Naive thymus-derived CD4-positive, alpha-beta T cell (primary cell): ENCODE results near the gene NR2E1. TPM values are rescaled to one million over a fixed set of nuclear protein-coding genes. Genes with fewer than 3 reads are reported as not detected.
A peak's percentile ranks its signal among the peaks of the same experiment; 100 is the strongest.

Experiments used
- ATAC-seq: fragments of 150-1000 bp; cut with Tn5 transposase; 2 replicates; pipeline ENCODE4 v1.10.0; 2021; ENCODE audit warnings: mild to moderate bottlenecking, moderate library complexity
- CTCF ChIA-PET: fragments of 350-600 bp; sonication (Branson Sonifier 250); formaldehyde crosslinking; loops from one replicate; lab custom pipeline; 2021; ENCODE audit warnings: antibody characterized with exemption; lab: Charles Lee
- POLR2A ChIA-PET: fragments of 350-600 bp; sonication (Branson Sonifier 250); formaldehyde crosslinking; loops from one replicate; lab custom pipeline; 2021; ENCODE audit warnings: antibody characterized with exemption, inconsistent platforms; lab: Charles Lee
- DNase-seq, 9 donors: peaks; one replicate each; pipeline versions ENCODE4 v3.0.0 to v3.0.0-alpha.2; 2020 to 2022; ENCODE audit warnings: mixed read lengths in 1 of 9
- H3K27ac ChIP-seq: one replicate; pipeline ENCODE4 v1.7.0; 2013; ENCODE audit warnings: mild to moderate bottlenecking, low read depth, low read length, moderate library complexity
- H3K27me3 ChIP-seq, 2 donors: one replicate each; pipeline ENCODE4 v1.7.0; 2013; ENCODE audit warnings: low read length in 2 of 2, mild to moderate bottlenecking in 2 of 2, moderate library complexity in 2 of 2; ENCODE audit not compliant: control insufficient read depth in 2 of 2, insufficient read depth in 2 of 2
- H3K36me3 ChIP-seq, 3 experiments: 1 replicate in 2 of 3; 2 replicates in 1 of 3; pipeline ENCODE4 v1.7.0; 2013; ENCODE audit warnings: low read length in 3 of 3, mild to moderate bottlenecking in 3 of 3, moderate library complexity in 1 of 3; ENCODE audit not compliant: insufficient read depth in 3 of 3, control insufficient read depth in 2 of 3
- H3K4me1 ChIP-seq, 2 donors: one replicate each; pipeline ENCODE4 v1.7.0; 2013; ENCODE audit warnings: low read length in 2 of 2, mild to moderate bottlenecking in 2 of 2, moderate library complexity in 1 of 2; ENCODE audit not compliant: control insufficient read depth in 2 of 2, insufficient read depth in 2 of 2
- H3K4me3 ChIP-seq: 2 replicates; pipeline ENCODE4 v1.7.0; 2013; ENCODE audit warnings: mild to moderate bottlenecking, low read length
- H3K9me3 ChIP-seq, 3 experiments: 1 replicate in 2 of 3; 2 replicates in 1 of 3; pipeline ENCODE4 v1.7.0; 2013; ENCODE audit warnings: low read length in 3 of 3; ENCODE audit not compliant: control insufficient read depth in 2 of 3
- H3K27ac Mint-ChIP-seq, 9 donors: one replicate each; pipeline ENCODE4 v1.8.0; 2020 to 2022; ENCODE audit warnings: mixed read lengths in 9 of 9, mild to moderate bottlenecking in 8 of 9, moderate library complexity in 5 of 9, inconsistent platforms in 2 of 9
- H3K27me3 Mint-ChIP-seq, 5 donors: one replicate each; pipeline ENCODE4 v1.8.0; 2021 to 2022; ENCODE audit warnings: mixed read lengths in 5 of 5, mild to moderate bottlenecking in 1 of 5
- H3K36me3 Mint-ChIP-seq, 5 donors: one replicate each; pipeline ENCODE4 v1.8.0; 2020 to 2022; ENCODE audit warnings: mixed read lengths in 5 of 5, mild to moderate bottlenecking in 3 of 5, inconsistent platforms in 1 of 5
- H3K4me1 Mint-ChIP-seq, 7 donors: one replicate each; pipeline ENCODE4 v1.8.0; 2020 to 2022; ENCODE audit warnings: mixed read lengths in 7 of 7, mild to moderate bottlenecking in 3 of 7, inconsistent platforms in 1 of 7
- H3K4me3 Mint-ChIP-seq, 10 donors: one replicate each; pipeline ENCODE4 v1.8.0; 2020 to 2022; ENCODE audit warnings: mild to moderate bottlenecking in 10 of 10, mixed read lengths in 10 of 10, moderate library complexity in 6 of 10, inconsistent platforms in 2 of 10
- H3K9me3 Mint-ChIP-seq, 11 donors: one replicate each; pipeline ENCODE4 v1.8.0; 2020 to 2022; ENCODE audit warnings: mixed read lengths in 11 of 11, mild to moderate bottlenecking in 4 of 11, inconsistent platforms in 1 of 11, moderate library complexity in 1 of 11
- intact Hi-C, 2 donors: fragments of 100-400 bp; cut with micrococcal nuclease; formaldehyde crosslinking; loops; one replicate each; pipeline ENCODE4 v1.15.1; 2023
- polyA plus RNA-seq, 2 donors: library from polyadenylated mRNA; unstranded; fragments of 300-500 nt; fragmentation: Illumina TruSeq; gene quantifications; one replicate each; pipeline ENCODE4 v1.2.3, GENCODE V29; 2021
- total RNA-seq, 6 experiments: library from RNA in 5 of 6; stranded (reverse) in 5 of 6; gene quantifications; 1 replicate in 5 of 6; 2 replicates in 1 of 6; pipeline ENCODE4 v1.2.3 and lab custom pipeline; 2021 to 2026

Gene NR2E1
- total and polyA plus RNA-seq, 7 experiments from 2014 or later, result not detected

DNA sequence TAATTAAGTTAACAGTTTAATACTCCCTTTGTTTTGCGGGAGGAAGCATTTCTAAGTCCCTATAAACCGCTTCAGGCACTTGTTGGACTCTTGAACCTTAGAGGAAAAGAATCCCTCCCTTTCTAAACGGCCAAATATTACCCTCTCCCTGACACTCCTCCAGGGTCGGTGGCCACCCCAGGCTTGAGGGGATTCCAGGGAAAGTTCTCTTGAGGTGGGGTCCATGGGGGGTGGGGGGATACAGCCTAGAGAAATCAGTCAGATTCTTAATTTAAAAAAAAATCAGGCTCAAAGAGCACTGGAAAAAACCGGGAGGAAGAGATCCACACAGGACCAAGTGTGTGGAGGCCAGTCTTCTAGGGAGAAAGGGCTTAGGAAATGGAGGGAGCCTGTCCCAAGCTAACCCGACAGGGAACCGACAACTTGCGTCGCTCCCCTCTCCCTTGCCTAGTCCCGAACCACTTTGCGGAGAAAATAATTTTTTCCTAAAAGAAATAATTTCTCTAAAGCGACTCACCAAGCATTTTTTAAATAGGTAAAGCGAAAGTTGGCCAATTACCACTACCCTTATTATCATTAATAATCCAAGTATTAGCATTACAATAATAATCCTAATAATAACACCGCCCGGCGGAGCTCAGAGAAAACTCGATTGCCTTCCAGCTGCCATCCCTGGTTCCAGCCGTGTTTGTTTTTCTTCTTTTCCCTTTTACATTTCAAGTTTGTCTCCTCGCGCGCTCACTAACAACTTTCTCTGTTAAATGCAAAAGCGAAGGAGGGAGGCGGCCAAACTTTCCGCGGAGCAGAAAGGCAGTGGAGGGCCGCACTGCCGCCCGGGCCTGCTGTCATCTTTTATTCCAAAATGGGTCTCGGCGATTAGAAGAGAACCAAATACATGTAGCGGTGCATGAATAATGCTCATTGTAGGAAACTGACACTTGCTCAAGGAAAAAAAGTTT is 4.8 kb downstream of the NR2E1 start:
- Mint-ChIP-seq H3K27me3 (peaks cover 74 to 90% (median 82%) of the 10 kb centered on the region in 5 donors), H3K4me3 (peak overlapping the region in 9 of 10 donors; percentile 2 to 80 (median 52)), H3K27ac (peak overlapping the region in 1 of 9 donors; percentile 83), H3K9me3 (peaks cover 0 to 6% (median 0%) of the 10 kb centered on the region in 11 donors), H3K4me1 (peaks cover 12 to 54% (median 46%) of the 10 kb centered on the region in 7 donors), H3K36me3 (peaks cover 0 to 6% (median 0%) of the 10 kb centered on the region in 5 donors)
- Histone ChIP-seq H3K27me3 (peaks cover 14 to 53% of the 10 kb centered on the region in 2 donors), H3K36me3 (no peaks in the 10 kb centered on the region), H3K27ac (no peak overlapping the region), H3K9me3 (no peaks in the 10 kb centered on the region), H3K4me3 (no peak overlapping the region), H3K4me1 (peaks cover 0 to 28% of the 10 kb centered on the region in 2 donors)
- ATAC-seq (no peak), DNase-seq (no peak)
- ChIA-PET CTCF (interaction anchor here (0.6 kb wide), 1 partner anchor 1021 kb away, joined by 3 read pairs; no protein-coding TSS in a partner anchor), POLR2A (no interaction called here)
- intact Hi-C loops, result loop anchor here in 1 of 2 donors (2.0 kb wide), 1 partner anchor 56 kb away; no protein-coding TSS in a partner anchor

DNA sequence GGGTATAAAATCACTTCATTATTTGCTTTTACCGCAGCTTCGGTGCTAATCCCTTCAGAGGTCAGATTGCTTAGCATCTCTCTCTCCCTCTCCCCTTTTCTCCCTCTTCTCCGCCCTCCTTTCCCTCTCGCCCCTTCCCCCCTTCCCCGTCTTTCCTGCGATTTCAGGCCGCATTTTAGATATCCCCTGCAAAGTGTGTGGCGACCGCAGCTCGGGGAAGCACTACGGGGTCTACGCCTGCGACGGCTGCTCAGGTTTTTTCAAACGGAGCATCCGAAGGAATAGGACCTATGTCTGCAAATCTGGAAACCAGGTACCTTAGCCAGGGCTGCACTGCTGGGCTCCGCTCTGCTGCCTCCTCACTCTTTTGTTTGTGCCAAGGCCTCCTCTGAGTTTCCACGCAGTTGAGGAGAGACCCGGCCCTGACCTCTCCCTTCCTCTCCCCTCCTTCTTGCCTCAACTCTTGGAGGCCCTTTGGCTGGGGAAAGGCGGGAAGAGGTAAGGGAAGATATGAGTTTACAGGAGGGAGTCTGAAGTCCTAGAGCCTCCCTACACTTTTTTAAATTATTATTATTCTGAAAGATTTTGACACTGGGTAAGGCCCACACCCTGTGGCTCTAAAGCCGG is 5.6 kb downstream of the NR2E1 start:
- DNase-seq (no peak), ATAC-seq (no peak)
- CTCF ChIA-PET, result no interaction called here
- H3K36me3 Mint-ChIP-seq, result peaks cover 0 to 6% (median 0%) of the 10 kb centered on the region in 5 donors
- peaks cover 18 to 54% (median 47%) of the 10 kb centered on the region in 7 donors for H3K4me1 Mint-ChIP-seq
- peaks cover 14 to 58% of the 10 kb centered on the region in 2 donors for H3K27me3 ChIP-seq
- H3K36me3 ChIP-seq, result no peaks in the 10 kb centered on the region
- no peak overlapping the region for H3K27ac ChIP-seq
- peak overlapping the region in 1 of 9 donors; percentile 83 for H3K27ac Mint-ChIP-seq
- H3K4me1 ChIP-seq, result peaks cover 2 to 31% of the 10 kb centered on the region in 2 donors
- peaks cover 0 to 4% (median 0%) of the 10 kb centered on the region in 11 donors for H3K9me3 Mint-ChIP-seq
- intact Hi-C loops, result loop anchor here in 1 of 2 donors (2.0 kb wide), 1 partner anchor 57 kb away; no protein-coding TSS in a partner anchor
- POLR2A ChIA-PET, result no interaction called here
- no peaks in the 10 kb centered on the region for H3K9me3 ChIP-seq
- H3K4me3 Mint-ChIP-seq, result peak overlapping the region in 7 of 10 donors; percentile 2 to 80 (median 47)
- H3K27me3 Mint-ChIP-seq, result peaks cover 74 to 90% (median 82%) of the 10 kb centered on the region in 5 donors
- H3K4me3 ChIP-seq, result no peak overlapping the region

DNA sequence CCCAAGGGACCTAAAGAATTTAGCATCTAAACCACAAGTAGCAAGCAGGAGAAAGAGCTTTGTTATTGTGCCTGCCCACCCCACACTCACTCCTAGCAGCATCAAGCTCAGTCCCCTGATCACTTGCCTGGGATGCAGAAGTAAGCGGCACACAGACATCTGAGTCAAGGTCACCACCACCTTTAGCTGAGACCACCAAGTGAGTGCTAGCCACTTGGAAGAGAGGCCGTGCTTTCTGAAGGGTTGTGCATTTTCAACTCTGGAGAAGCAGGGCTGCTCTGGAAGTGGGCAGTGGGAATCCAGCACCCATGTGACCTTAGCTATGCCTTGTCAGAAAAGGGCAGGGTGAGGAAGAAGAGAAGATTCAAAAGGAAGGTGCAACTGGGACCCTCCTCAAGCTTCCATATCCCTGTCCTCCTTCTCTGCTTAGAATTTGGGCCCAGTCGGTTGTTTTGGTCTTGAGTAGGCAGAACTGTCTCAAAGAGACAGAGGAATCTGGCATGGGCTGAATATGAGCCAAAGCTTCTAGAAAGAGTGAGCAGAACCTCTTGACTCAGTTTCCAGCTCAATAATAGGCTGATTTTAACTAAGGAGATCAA is 6.2 kb downstream of the NR2E1 start:
- no peaks in the 10 kb centered on the region for H3K36me3 ChIP-seq
- no peak overlapping the region for H3K4me3 ChIP-seq
- DNase-seq (no peak), ATAC-seq (no peak)
- H3K4me1 ChIP-seq, result peaks cover 2 to 31% of the 10 kb centered on the region in 2 donors
- H3K27me3 Mint-ChIP-seq, result peaks cover 75 to 93% (median 85%) of the 10 kb centered on the region in 5 donors
- intact Hi-C loops, result loop anchor here in 1 of 2 donors (2.0 kb wide), 1 partner anchor 57 kb away; no protein-coding TSS in a partner anchor
- no peak overlapping the region for H3K27ac ChIP-seq
- peaks cover 0 to 8% (median 0%) of the 10 kb centered on the region in 5 donors for H3K36me3 Mint-ChIP-seq
- peaks cover 0 to 4% (median 0%) of the 10 kb centered on the region in 11 donors for H3K9me3 Mint-ChIP-seq
- H3K4me3 Mint-ChIP-seq, result no peak overlapping the region
- ChIA-PET CTCF (no interaction called here), POLR2A (no interaction called here)
- H3K9me3 ChIP-seq, result no peaks in the 10 kb centered on the region
- H3K27me3 ChIP-seq, result peaks cover 17 to 58% of the 10 kb centered on the region in 2 donors
- peaks cover 19 to 54% (median 44%) of the 10 kb centered on the region in 7 donors for H3K4me1 Mint-ChIP-seq
- H3K27ac Mint-ChIP-seq, result no peak overlapping the region

DNA sequence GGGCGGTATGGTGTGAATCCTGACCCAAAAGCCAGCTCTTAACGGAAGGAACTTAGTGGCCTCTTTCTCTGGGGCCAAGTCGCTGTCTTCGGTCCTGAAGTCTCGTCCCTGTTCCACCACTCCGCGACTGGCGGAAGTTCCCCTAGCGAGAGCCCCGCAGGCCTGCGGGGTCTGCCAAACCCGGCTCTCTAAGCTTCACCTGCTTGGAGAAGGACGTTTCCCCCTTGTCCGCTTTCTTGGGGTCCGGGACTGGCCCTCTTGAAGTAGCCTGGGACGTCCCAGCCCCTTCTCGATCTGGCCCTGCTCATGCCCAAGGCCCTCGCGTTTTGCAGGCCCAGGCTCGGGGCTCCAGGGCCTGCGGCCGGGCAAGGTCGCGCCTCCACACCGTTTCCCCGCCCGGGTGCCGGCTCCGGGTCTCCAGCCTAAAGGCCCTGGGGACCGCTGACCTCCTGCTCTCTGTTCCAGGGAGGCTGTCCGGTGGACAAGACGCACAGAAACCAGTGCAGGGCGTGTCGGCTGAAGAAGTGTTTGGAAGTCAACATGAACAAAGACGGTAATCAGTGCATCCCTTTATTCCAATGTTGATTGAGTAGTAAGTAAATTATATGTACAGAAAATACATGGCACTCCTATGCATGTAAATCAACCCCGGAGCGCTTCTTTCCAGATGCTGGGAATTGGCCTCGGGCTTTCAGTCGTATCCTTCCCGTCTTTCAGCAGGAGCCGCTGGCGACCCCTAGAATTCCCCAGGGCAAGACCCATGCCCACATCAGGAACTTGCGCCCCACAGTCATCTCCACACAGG is 8.8 kb downstream of the NR2E1 start:
- Mint-ChIP-seq H3K4me1 (peaks cover 13 to 37% (median 26%) of the 10 kb centered on the region in 7 donors), H3K4me3 (peak overlapping the region in 5 of 10 donors; percentile 64 to 76 (median 70)), H3K27me3 (peaks cover 76 to 96% (median 88%) of the 10 kb centered on the region in 5 donors), H3K9me3 (peaks cover 0 to 4% (median 0%) of the 10 kb centered on the region in 11 donors), H3K27ac (no peak overlapping the region), H3K36me3 (peaks cover 0 to 10% (median 0%) of the 10 kb centered on the region in 5 donors)
- H3K27me3 ChIP-seq, result peaks cover 17 to 40% of the 10 kb centered on the region in 2 donors
- no peaks in the 10 kb centered on the region for H3K36me3 ChIP-seq
- no peaks in the 10 kb centered on the region for H3K9me3 ChIP-seq
- DNase-seq (peak in 4 of 9 donors; percentile 18 to 37 (median 26)), ATAC-seq (peak; percentile 51)
- intact Hi-C loops, result loop anchor here in 1 of 2 donors (1.0 kb wide), 1 partner anchor 318 kb away; no protein-coding TSS in a partner anchor
- CTCF ChIA-PET, result no interaction called here
- H3K4me3 ChIP-seq, result no peak overlapping the region
- POLR2A ChIA-PET, result no interaction called here
- peaks cover 2 to 11% of the 10 kb centered on the region in 2 donors for H3K4me1 ChIP-seq
- H3K27ac ChIP-seq, result no peak overlapping the region

DNA sequence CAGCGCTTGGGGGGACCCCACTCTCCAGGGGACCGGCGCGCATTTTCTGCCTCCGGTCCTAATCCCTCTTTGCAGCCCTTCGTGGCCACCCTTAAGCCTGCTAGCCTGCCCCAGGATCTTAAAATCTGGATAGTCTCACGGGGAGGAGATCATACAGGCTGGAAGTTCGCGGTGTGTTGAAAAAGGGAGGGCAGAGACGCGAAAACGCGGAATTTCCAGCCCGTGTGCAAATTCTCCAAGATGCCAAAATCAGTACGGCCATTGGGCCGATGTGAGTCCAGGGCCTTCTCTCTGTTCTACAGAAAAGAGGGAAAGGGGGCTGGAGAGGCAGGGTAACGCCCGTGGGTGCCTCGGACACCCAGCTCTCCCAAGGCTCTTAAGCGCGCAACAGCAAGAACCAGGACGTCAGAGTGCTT is 9.4 kb downstream of the NR2E1 start:
- Histone ChIP-seq H3K9me3 (no peaks in the 10 kb centered on the region), H3K4me3 (no peak overlapping the region), H3K27ac (no peak overlapping the region), H3K4me1 (peaks cover 2 to 11% of the 10 kb centered on the region in 2 donors), H3K27me3 (peaks cover 17 to 37% of the 10 kb centered on the region in 2 donors), H3K36me3 (no peaks in the 10 kb centered on the region)
- peaks cover 82 to 94% (median 93%) of the 10 kb centered on the region in 5 donors for H3K27me3 Mint-ChIP-seq
- ATAC-seq (no peak), DNase-seq (no peak)
- peaks cover 13 to 37% (median 26%) of the 10 kb centered on the region in 7 donors for H3K4me1 Mint-ChIP-seq
- CTCF ChIA-PET, result no interaction called here
- H3K27ac Mint-ChIP-seq, result peak overlapping the region in 1 of 9 donors; percentile 18
- H3K36me3 Mint-ChIP-seq, result peaks cover 0 to 10% (median 0%) of the 10 kb centered on the region in 5 donors
- H3K9me3 Mint-ChIP-seq, result peaks cover 0 to 3% (median 0%) of the 10 kb centered on the region in 11 donors
- intact Hi-C loops, result no loop called here
- POLR2A ChIA-PET, result interaction anchor here (0.6 kb wide), 1 partner anchor 1725 kb away, joined by 3 read pairs; no protein-coding TSS in a partner anchor
- H3K4me3 Mint-ChIP-seq, result peak overlapping the region in 9 of 10 donors; percentile 21 to 76 (median 65)
